Activated CD8-positive, alpha-beta memory T cell treated with anti-CD3 and anti-CD28 coated beads, Interleukin-2, amount 50 U/mL, for 1 hour (primary cell): ENCODE results near the gene TMEM171.

ENCODE experiments used
- DNase-seq: peaks from one replicate; pipeline ENCODE4 v3.0.0-alpha.2; 2020; ENCODE audit errors: extremely low read depth

Gene TMEM171

GRCh38 chr5:73152411-73153388 is 32.3 kb downstream of the TMEM171 start:
- no peak for DNase-seq

GRCh38 chr5:73153513-73153912 is 33.1 kb downstream of the TMEM171 start:
- no peak for DNase-seq

- no peak for DNase-seq
Measured at GRCh38 chr5:73154208-73155006, 34.0 kb downstream of the TMEM171 start.

- DNase-seq = no peak
Measured at GRCh38 chr5:73155271-73156222, 35.2 kb downstream of the TMEM171 start.

GRCh38 chr5:73157414-73158303 is 37.3 kb downstream of the TMEM171 start:
- no peak for DNase-seq

- DNase-seq = no peak
Measured at GRCh38 chr5:73158313-73158712, 37.9 kb downstream of the TMEM171 start.

GRCh38 chr5:73160239-73160671 is 39.9 kb downstream of the TMEM171 start:
- DNase-seq = peak; percentile 12

- DNase-seq = no peak
Measured at GRCh38 chr5:73170522-73170921, 50.1 kb downstream of the TMEM171 start.

- no peak for DNase-seq
Measured at GRCh38 chr5:73171495-73171894, 51.1 kb downstream of the TMEM171 start.

GRCh38 chr5:73172951-73173350 is 52.6 kb downstream of the TMEM171 start, which contains the start of gene TMEM174:
TMEM174 (plus strand) TSS chr5:73173193; CDS start chr5:73173244, 51 bp downstream.
- DNase-seq = no peak

GRCh38 chr5:73174100-73174815 is 53.9 kb downstream of the TMEM171 start:
- DNase-seq = no peak

- no peak for DNase-seq
Measured at GRCh38 chr5:73176250-73176649, 55.9 kb downstream of the TMEM171 start.

GRCh38 chr5:73178265-73178664 is 57.9 kb downstream of the TMEM171 start:
- no peak for DNase-seq

GRCh38 chr5:73179730-73180129 is 59.4 kb downstream of the TMEM171 start:
- DNase-seq = no peak

- no peak for DNase-seq
Measured at GRCh38 chr5:73180566-73180965, 60.2 kb downstream of the TMEM171 start.
